Caki2 (cell line): ENCODE measurements around the gene NRIP3. TPM values are rescaled to one million over a fixed set of nuclear protein-coding genes. Genes with fewer than 3 reads are reported as not detected.

Experiments used
- DNase-seq: peaks from one replicate; pipeline ENCODE4 v3.0.0-alpha.2; 2015; ENCODE audit warnings: low read depth
- in situ Hi-C: cut with HindIII; loops from 2 replicates; pipeline ENCODE4 v1.10.0; 2016; ENCODE audit warnings: low sequenced_read_pairs, low pct_unique_long_range_greater_than_20kb, mixed read lengths
- total RNA-seq: library from RNA; depleted of rRNA; stranded (reverse); fragments of >200 nt; shearing (Covaris generic); gene quantifications from 2 replicates; pipeline ENCODE4 v1.2.3, GENCODE V29; 2014; ENCODE audit warnings: low replicate concordance; rRNA removed

The NRIP3 gene
- 3.7 and 4.5 TPM in 2 replicates for total RNA-seq

DNA sequence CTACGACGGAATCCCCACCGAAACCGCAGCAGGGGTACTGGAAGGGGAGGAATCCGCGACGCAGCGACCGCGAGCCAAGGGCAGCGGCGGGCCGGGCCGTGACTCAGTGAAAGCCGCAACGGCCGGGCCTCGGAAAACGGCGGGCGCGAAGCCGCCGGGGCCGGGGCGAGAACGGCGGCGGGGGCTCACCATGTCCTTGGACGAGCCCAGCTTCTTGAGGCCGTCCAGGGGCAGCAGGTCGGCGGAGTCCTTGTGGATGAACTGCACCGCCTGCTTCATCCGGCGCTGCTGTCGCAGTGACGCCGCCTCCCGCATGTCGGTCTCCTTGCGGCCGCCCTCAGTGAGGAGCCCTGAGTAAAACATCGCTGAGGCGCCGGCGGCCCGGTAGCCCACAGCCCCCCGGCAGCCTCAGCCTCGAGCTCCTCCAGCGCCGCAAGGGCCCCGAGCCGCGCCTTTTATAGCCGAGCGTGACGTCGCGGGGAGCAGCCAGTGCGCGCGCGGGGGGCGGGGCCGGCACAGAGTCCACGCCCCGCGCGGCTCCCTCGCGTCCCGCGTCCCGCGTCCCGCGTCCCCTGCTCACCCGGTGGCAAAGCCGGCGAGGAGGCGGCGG, at the start of gene NRIP3:
Gene NRIP3 (minus strand): TSS at position 429 of the 610 bp plus-strand sequence. CDS start 66 bp downstream, at position 363.
- in situ Hi-C loops = no loop called here
- peak; percentile 48 for DNase-seq

DNA sequence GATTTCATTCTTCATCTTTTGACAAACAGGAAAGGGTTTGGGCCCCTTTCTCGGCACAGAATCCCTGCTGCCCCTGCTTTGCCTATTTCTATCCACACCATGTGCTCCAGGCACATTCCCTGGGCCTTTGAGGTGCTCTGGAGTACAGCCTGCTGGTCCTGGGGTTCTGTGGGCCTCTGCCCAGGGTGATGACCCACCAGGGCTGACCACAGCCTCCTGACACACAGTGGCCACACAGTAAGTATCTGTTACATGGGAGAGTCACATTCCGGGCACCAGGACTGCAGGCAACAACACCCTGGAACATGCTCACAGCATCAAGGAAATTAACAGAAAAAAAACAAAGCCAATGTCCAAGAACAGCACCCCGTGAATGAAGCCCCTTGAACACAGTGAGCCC, 48.5 kb upstream of the NRIP3 start:
- in situ Hi-C loops = no loop called here
- DNase-seq = no peak

GRCh38 chr11:9049959-9050358, 46.2 kb upstream of the NRIP3 start:
- in situ Hi-C loops = no loop called here
- DNase-seq = no peak

GRCh38 chr11:9047964-9048523, 44.2 kb upstream of the NRIP3 start:
- in situ Hi-C loops = no loop called here
- DNase-seq = no peak

- DNase-seq = no peak
- in situ Hi-C loops = no loop called here
Observed at GRCh38 chr11:9046481-9046880, 42.7 kb upstream of the NRIP3 start.

- in situ Hi-C loops = no loop called here
- DNase-seq = no peak
Observed at GRCh38 chr11:9042488-9042887, 38.7 kb upstream of the NRIP3 start.

DNA sequence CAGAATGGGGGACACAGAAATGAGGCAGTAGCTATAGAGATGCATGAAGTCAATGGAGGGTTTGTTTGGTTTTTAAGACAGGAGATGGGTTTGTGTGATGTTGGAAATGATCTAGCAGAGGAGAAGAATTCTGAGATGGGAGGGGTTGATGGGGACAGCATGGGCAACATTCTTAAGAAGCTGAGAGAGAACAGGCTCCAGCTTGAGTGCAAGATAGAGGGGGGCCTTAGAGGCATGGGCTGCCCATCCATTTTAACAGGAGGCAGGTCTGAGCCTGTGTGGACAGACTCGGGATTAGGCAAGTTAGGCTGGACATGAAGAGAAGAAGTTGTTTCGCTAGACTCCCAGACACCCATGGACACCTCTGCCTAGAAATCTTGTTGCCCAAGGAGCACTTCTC, 37.9 kb upstream of the NRIP3 start:
- in situ Hi-C loops = no loop called here
- no peak for DNase-seq

DNA sequence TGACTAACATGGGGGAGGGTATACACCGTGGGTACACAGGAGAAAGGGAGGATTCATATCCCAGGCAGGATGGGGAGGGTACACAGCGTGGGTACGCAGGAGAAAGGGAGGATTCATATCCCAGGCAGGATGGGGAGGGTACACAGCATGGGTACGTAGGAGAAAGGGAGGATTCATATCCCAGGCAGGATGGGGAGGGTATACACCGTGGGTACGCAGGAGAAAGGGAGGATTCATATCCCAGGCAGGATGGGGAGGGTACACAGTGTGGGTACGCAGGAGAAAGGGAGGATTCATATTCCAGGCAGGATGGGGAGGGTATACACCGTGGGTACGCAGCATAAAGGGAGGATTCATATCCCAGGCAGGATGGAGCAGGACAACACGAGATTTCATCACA, 36.6 kb upstream of the NRIP3 start:
- in situ Hi-C loops = no loop called here
- DNase-seq = no peak

DNA sequence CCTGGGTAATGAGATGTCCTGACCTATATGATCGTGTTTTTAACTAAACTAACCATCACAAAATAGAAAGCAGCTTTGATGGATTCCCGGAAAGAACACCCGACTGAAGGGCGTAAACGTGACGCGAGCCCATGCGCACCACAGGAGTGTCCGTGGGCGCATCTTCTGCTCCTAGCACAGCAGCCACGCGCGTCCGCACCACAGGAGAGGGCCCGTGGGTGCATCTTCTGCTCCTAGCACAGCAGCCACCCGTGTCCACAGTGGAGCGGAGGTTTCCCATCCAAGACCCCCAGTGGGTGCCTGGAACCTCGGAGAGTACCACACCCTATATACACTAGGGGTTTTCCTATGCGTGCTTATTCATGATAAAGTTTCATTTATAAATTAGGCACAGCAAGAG, 36.1 kb upstream of the NRIP3 start:
- in situ Hi-C loops = no loop called here
- DNase-seq = no peak

- in situ Hi-C loops = no loop called here
Observed at GRCh38 chr11:9039198-9039597, 35.4 kb upstream of the NRIP3 start.

GRCh38 chr11:9038541-9038940, 34.7 kb upstream of the NRIP3 start:
- in situ Hi-C loops = no loop called here

More at GRCh38 chr11:9039198-9039597, 35.4 kb upstream of the NRIP3 start:
- DNase-seq = peak; percentile 86

GRCh38 chr11:9037963-9038362, 34.2 kb upstream of the NRIP3 start:
- in situ Hi-C loops = no loop called here
- no peak for DNase-seq

More at GRCh38 chr11:9038541-9038940, 34.7 kb upstream of the NRIP3 start:
- no peak for DNase-seq

DNA sequence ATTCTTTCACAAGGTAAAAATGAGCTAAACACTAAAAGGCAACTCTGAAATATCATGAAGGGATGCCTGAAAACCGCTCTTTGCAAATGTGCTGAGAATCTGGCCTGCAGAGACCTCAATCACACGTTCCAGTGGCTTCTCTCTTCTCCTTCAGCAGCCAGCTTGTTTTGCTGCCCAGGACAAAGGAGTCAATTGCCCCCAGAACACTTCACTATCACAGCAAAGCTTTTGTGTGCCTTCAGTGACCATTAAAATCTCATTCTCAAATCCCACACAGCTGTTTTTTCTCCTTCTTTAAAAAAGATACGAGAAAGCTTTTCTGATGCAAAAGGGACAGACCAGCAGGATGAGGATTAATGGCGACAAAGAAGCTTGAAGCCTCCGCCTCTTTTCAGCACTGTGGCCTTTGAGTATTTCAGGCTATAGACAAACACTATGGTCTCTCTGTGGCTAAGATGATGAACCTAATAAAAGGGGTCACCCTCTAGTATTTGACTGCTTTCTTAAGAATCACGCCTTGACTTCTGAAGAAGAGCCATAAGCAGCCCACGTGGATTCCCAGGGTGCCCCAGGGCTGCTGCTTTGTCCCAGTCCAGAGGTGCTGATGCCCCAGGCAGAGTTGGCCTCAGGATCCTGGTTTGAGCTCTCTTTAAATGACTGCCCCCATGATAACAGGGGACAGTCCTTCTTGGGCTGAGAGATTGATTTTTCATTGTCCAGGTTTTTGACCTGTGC, 33.4 kb upstream of the NRIP3 start:
- no peak for DNase-seq
- in situ Hi-C loops = no loop called here

DNA sequence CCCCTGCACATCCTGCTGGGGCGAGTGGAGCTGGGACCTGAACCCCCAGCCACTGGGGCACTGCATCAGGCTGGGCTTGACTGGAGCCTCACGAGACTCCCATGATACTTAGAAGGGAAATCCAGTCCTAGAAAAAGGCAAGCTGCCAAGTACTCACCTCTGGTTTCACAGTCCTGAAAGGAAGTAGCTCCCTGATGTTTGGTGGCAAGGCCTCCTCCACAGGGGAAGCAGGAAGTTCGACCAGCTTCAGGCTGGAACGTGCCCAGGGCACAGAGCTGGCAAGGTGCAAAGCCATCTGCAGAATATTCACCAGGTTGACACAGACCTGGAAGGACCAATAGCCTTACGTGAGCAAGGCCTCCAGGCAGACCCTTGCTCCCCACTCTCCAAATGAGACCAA, 26.8 kb upstream of the NRIP3 start:
- in situ Hi-C loops = no loop called here
- no peak for DNase-seq

DNA sequence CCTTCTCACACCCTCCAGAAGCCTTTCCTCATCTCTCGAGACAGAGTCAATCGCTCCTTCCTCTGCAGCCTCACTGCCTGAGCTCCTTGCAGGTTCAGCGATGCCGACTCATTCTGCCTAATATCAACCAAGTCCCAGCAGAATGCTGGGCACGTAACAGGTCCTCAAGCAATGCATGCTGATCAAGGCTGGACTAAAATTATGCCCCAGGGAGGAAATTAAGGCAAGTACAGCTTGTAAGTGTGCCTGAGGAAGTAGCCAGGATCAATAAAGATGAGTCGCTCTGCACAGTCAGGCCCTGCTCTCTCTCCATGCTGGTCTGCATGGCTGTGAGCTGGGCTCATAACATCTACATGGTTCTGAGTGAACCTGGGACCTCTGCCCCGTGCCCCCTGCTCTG, 25.6 kb upstream of the NRIP3 start:
- in situ Hi-C loops = no loop called here
- DNase-seq = no peak

- in situ Hi-C loops = no loop called here
Observed at GRCh38 chr11:9028581-9028980, 24.8 kb upstream of the NRIP3 start.

DNA sequence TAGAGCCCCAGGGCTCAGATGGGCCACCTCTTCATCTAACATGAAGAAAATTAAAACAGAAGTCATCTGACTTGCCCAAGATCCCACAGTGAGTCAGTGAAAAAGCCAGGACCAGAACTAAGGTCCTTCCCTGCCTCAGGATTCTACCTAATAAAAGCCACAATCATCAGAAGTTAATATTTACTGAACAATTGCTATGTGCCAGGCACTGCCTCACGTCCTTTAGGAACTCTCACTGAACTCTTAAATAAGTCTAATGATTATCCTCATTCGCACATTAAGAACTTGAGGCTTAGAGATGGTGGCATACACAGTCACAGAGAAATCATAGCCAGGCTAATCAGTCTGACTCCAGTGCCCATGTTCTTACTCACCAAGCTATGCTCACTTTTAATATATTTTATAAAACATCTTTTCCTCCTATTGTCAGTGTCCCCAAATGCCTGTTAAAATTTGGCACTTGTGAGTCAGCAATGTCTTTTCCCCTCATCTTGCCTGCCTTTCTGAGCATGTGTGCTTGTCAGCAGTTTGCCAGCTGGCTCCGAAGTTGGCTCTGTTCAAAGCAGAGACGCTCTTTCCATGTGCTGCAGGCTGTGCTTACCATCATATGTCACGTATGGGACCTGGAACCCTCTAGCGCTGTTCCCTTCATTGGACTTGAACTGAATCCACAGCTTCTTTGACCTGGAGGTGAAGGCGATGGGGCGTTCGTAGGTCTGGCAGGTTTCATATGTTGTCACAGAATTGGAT, 21.5 kb upstream of the NRIP3 start:
- DNase-seq = no peak
- in situ Hi-C loops = no loop called here

More at GRCh38 chr11:9028581-9028980, 24.8 kb upstream of the NRIP3 start:
- no peak for DNase-seq

GRCh38 chr11:9022961-9023680, 19.3 kb upstream of the NRIP3 start:
- in situ Hi-C loops = no loop called here

More at GRCh38 chr11:9022961-9023680, 19.3 kb upstream of the NRIP3 start:
- no peak for DNase-seq
